Middle frontal gyrus (tissue), 1 donor: ENCODE data around the gene ZNF213.
"Not testable (repeated sequence)": the region's sequence is repeated elsewhere in the genome, so short reads cannot be mapped to it uniquely, and the experiment has no call there.

Experiments used
- DNase-seq: peaks from one replicate; pipeline ENCODE4 v3.0.0-alpha.2; 2015; ENCODE audit warnings: low spot score; ENCODE audit errors: extremely low spot score

The ZNF213 gene

GRCh38 chr16:3129137-3130131 is 5.4 kb upstream of the ZNF213 start:
- DNase-seq = peak; percentile 81

GRCh38 chr16:3131755-3132377 is 3.0 kb upstream of the ZNF213 start:
- no peak for DNase-seq

DNA sequence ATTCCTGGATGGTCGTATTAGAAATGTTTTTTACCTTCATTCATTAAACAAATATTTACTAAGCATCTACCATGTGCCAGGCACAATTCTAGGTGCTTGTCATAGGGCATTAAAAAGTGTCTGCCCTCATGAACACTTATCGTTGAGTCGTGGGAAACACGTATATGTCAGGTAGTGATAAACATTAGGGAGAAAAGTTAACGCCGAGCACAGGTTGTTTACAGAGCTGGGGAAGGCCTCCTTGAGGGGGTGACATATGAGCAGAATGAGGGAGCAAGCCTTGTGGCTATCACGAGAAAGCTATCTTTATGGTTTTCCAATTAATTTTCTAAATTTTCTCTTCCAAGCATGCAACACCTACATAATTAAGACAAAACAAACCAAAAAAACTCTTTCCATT is 985 bp upstream of the ZNF213 start:
- no peak for DNase-seq

DNA sequence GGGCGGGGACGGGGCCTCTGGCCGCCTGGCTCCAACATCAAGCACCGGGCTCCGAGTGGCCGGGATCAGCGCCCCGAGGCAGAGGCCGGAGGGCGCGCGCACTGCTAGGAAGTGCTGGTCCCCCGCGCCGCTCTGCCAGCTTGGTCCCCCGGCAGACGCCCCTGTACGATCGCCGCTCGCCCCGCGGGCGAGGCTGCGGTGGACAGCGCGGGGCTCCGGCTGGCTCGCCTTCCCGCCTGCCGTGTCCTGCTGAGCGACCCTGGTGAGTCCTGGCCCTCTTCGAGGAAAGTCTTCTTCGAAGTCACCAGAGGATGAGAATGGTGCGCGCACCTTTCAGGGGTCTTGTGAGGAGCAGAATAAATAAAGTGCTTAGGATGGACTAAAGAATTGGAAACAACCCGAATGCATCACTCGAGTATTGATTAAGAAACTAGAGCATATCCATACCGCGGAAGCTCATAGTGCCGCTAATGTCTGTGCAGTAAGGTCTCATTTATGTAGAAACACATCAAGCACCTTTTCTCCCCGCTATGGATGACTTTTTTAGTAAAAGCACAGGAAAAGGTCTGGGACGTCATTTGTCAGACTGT is 392 bp downstream of the ZNF213 start:
- no peak for DNase-seq

GRCh38 chr16:3137267-3137666 is 2.4 kb downstream of the ZNF213 start:
- no peak for DNase-seq

GRCh38 chr16:3138342-3138741 is 3.5 kb downstream of the ZNF213 start:
- no peak for DNase-seq

DNA sequence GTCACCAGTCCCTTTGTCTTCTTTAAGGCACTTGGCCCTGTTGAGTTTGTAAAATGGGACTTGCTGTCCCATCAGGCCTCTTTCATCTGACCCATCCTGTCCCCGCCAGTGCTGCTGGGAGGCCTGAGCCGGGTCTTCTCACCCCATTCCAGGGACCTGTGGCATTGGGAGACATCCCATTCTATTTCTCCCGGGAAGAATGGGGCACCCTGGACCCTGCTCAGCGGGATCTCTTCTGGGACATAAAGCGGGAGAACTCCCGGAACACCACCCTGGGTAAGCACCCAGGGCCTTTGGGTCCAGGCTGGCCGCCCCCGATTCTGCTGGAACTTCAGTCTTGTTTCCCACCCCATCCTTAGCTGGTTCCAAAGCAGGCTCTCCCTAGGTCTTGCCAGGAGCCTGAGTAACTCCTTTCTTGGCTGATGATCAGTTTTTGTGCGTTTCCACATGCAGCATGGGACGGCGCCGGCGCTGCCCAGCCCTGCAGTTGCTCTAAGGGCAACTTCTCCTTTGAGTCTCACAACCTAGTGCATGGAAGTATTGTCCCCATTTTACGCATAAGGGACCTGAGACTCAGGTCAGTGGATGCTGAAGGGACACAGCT is 4.1 kb downstream of the ZNF213 start:
- no peak for DNase-seq

GRCh38 chr16:3139561-3139960 is 4.7 kb downstream of the ZNF213 start:
- not testable (repeated sequence) for DNase-seq

DNA sequence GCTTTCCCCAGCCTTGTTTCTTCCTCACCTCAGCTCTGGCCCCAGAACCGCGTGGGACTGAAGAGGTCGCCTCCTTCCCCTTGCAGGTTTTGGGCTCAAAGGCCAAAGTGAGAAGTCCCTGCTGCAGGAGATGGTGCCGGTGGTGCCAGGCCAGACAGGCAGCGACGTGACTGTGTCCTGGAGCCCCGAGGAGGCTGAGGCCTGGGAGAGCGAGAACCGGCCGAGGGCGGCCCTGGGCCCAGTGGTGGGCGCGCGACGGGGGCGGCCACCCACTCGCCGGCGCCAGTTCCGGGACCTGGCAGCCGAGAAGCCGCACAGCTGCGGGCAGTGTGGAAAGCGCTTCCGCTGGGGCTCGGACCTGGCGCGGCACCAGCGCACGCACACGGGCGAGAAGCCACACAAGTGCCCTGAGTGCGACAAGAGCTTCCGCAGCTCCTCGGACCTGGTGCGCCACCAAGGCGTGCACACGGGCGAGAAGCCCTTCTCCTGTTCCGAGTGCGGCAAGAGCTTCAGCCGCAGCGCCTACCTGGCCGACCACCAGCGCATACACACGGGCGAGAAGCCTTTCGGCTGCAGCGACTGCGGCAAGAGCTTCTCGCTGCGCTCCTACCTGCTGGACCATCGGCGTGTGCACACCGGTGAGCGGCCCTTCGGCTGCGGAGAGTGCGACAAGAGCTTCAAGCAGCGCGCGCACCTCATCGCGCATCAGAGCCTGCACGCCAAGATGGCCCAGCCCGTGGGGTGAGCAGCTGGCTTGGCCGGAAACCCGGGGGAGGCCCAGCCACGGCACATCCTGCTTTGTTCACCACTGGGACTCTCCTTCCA is 6.0 kb downstream of the ZNF213 start:
- no peak for DNase-seq

DNA sequence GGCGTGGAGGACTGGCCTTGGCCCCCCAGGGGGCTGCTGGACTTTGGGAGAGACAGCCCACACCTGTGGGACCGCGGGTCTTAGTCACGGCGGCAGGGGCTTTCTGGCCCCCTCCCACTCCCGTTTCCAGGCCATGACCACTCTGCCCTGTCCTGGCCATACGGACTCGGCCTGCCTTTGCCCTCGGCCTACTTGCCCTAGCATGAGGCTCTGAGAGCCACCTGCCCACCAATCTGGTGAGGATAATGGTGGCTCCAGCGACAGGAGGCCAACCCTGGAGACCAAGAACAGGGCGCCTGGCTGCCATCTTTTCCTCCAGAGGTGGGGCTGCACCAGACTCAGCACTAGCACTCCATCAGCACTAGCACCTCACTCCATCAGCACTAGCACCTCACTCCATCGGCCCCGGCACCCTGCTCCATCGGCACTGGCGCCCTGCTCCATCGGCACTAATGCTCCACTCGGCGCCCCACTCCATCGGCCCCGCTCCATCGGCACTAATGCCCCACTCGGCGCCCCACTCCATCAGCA is 7.0 kb downstream of the ZNF213 start:
- DNase-seq = no peak

GRCh38 chr16:3142327-3142726 is 7.5 kb downstream of the ZNF213 start:
- no peak for DNase-seq

- no peak for DNase-seq
Measured at GRCh38 chr16:3142770-3143169, 7.9 kb downstream of the ZNF213 start.

DNA sequence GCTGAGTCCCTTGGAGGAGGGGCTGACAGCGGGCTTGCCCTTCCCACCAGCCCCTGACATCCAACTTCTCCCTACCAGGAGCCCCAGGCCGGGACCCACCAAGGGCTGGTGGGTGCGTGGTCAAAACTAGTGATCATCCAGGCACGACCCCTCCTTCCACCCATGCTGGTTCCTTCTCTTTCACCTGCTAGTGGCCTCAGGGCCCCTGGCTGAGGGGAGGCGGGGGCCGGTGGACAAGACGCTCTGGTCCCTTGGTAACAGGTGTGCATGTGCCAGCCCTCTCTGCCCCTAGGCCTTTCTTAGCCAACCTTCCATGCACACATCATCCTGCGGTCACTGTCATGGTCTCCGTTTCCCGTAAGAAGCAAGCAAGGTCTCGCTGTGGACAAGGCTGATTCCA is 8.4 kb downstream of the ZNF213 start:
- no peak for DNase-seq

DNA sequence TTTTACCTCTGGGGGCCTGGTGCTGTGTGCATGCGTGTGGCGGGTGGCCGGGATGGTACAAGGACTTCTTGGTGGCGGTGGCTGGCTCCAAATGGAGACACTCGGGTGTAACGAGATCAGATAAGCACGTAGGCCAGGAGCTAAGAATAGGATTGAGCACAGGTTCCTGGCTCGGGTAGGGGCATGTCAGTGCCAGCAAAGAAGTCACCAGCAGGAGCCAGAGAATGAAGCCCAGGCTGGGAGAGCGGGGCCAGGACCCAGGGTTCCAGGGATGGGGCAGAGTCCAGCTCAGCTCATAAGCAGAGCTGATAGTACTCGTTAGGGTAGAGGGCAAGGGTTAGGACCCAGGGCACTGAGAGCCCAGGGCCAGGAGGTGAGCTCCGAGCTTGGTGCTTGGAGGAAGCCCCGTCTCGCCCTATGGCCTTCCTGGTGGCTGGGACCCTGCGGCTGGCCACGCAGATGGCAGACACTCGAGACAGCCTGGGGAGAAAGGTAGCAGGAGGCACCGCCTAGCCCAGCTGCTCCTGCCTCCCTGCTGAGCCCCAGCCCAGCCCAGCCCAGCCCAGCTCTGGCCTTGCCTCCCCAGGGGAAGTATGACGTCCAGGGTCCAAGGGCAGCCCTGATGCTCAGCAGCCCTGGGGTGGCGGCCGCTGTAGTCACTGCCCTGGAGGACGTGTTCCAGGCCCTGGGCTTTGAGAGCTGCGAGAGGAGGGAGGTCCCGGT is 8.9 kb downstream of the ZNF213 start:
- no peak for DNase-seq

DNA sequence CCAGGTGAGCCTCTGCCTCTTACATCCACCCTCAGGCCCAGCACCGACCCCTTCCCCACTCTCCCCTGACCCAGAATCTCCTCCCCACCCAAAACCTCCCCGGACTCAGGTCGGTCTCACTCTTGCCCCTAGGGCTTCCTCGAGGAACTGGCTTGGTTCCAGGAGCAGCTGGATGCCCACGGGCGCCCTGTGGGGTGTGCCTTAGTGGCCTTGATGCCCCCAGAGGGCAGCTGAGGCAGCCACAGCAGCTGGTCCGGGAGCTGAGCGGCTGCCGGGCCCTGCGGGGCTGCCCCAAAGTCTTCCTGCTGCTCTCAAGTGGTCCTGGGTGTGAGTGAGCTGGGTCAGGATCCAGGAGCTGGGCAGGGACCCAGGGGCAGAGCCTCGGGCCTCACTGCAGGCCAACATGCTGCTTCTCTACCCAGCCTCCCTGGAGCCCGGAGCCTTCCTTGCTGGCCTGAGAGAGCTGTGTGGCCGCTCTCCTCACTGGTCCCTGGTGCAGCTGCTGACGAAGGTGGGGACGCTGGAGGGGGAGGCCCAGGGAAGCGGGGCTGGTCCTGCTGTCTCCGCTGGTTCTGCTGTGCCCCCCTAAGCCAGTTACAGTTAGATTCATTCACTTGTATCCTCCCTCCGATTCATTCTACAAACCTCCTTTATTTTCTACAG is 9.6 kb downstream of the ZNF213 start:
- no peak for DNase-seq

- DNase-seq = no peak
Measured at GRCh38 chr16:3145151-3145550, 10.3 kb downstream of the ZNF213 start.

DNA sequence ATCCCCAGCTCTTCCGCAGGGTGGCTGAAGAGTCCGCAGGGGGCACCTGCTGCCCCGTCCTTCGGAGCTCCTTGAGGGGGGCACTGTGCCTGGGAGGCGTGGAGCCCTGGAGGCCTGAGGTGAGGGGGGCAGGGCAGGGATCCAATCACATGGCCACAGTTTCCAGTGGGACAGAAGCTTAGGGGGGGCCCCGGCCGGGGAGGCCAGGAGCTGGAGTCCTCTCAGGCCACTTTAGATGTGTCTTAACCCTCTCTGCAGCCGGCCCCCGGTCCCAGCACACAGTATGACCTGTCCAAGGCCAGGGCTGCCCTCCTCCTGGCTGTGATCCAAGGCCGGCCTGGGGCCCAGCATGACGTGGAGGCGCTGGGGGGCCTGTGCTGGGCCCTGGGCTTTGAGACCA is 10.8 kb downstream of the ZNF213 start:
- DNase-seq = no peak

DNA sequence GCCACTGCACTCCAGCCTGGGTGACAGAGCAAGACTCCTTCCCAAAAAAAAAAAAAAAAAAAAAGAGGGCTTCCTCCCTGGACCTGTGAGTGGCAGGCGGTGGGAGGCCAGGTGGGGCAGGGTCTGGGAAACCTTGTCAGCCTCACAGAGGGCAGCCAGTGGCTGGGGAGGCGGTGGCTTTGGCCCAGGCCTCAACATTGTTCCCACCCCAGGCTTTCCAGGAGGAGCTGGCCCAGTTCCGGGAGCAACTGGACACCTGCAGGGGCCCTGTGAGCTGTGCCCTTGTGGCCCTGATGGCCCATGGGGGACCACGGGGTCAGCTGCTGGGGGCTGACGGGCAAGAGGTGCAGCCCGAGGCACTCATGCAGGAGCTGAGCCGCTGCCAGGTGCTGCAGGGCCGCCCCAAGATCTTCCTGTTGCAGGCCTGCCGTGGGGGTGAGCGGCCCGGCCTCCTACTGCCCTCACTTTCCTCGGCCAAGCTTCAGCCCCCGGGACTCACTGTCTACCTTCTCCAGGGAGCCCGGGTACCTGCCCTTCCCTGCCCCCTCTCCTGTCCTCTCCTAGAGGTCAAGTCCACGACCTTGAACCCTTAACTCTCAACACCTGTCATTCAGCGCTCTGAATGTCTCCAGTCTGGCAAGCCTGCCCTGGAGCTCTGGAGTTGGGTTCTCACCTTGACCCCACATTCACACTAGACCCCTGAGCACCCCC is 12.4 kb downstream of the ZNF213 start:
- DNase-seq = no peak

DNA sequence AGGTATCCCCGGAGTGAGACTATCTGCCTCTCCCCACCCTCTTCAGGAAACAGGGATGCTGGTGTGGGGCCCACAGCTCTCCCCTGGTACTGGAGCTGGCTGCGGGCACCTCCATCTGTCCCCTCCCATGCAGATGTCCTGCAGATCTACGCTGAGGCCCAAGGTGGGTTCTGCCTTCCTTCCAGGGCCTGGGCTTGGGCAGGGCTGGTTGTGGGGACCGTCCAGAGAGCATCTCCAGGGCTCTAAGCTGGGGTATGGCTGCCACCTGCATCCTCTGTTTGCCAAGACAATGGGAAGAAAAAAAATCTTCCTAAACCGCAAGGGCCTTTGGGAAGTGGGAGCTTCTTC is 12.9 kb downstream of the ZNF213 start:
- no peak for DNase-seq
